Esophagus squamous epithelium (tissue), 5 donors: ENCODE measurements around the gene HMGCLL1. TPM values are rescaled to one million over a fixed set of nuclear protein-coding genes. Genes with fewer than 3 reads are reported as not detected.

ENCODE experiments used
- DNase-seq: peaks from one replicate; lab custom pipeline; 2025; lab: John Stamatoyannopoulos, UW
- H3K27ac ChIP-seq, 4 donors: fragments of 200-600 bp; sonication (generic); one replicate each; pipeline ENCODE4 v1.5.1; 2016 to 2019; ENCODE audit warnings: mild to moderate bottlenecking in 1 of 4
- H3K27me3 ChIP-seq, 4 donors: fragments of 200-600 bp; sonication (generic); 1 replicate in 3 of 4; 2 replicates in 1 of 4; pipeline versions ENCODE4 v1.5.1 to v1.6.0; 2017 to 2021; ENCODE audit warnings: antibody characterized with exemption in 1 of 4
- H3K36me3 ChIP-seq, 3 donors: fragments of 200-600 bp; sonication (generic); one replicate each; pipeline ENCODE4 v1.5.1; 2016 to 2019
- H3K4me1 ChIP-seq, 3 donors: fragments of 200-600 bp; sonication (generic); one replicate each; pipeline ENCODE4 v1.5.1; 2017 to 2019
- H3K4me3 ChIP-seq, 4 donors: fragments of 200-600 bp; sonication (generic); 1 replicate in 3 of 4; 2 replicates in 1 of 4; pipeline ENCODE4 v1.5.1; 2016 to 2019; ENCODE audit warnings: mild to moderate bottlenecking in 2 of 4, moderate library complexity in 1 of 4
- H3K9me3 ChIP-seq, 3 donors: fragments of 200-600 bp; sonication (generic); one replicate each; pipeline ENCODE4 v1.5.1; 2016 to 2019
- POLR2A ChIP-seq, 4 donors: fragments of 450-650 bp; IDR thresholded peaks; one replicate each; pipeline ENCODE4 v1.6.1; 2017; ENCODE audit warnings: antibody characterized with exemption in 4 of 4, mild to moderate bottlenecking in 4 of 4, moderate library complexity in 3 of 4
- WGBS, 2 donors: methylation state at CpG; one replicate each; pipeline ENCODE4 v1.1.5; 2018; 5-methylcytosine and 5-hydroxymethylcytosine counted together
- intact Hi-C: fragments of 100-400 bp; cut with DNase I; formaldehyde crosslinking; loops from one replicate; pipeline ENCODE4 v1.15.0; 2022
- total RNA-seq, 4 donors: library from RNA; depleted of rRNA; stranded (reverse); fragments of >200 nt; gene quantifications; one replicate each; pipeline ENCODE4 v1.1.0, GENCODE V29; 2016
- TF ChIP-seq, protein P1 (sequence below), 6 experiments: fragments of 450-650 bp in 4 of 6; fragments of 200-600 bp in 2 of 6; sonication (generic) in 2 of 6; IDR thresholded peaks; one replicate each; pipeline ENCODE4 v1.5.1; 2016 to 2019; ENCODE audit warnings: antibody characterized with exemption in 6 of 6, mild to moderate bottlenecking in 4 of 6, moderate library complexity in 4 of 6
- donor health status: DM: yes; HTN: yes; CAD: no.

Gene HMGCLL1
- total RNA-seq, 4 donors from 2014 or later = 0.47 to 0.76 (median 0.61) TPM; not detected in 1

DNA sequence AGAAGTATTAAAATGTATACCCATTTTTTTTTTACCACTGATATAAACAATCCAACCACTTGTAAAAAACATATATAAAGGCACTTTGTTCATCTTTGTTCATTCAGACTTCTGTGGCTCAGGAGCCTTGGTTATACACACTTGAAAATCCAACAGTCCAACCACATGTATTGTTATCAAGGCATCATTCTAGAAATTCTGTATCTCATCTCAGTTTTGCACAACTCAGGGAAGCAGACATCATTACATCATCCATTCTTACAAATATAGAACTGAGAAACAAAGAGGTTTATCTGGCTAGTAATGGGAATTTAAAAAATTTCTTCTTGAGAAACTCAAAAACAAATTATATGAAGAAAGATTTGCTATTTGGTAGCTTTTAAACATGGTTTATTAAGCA lies 88.1 kb downstream of the HMGCLL1 start:
- TF ChIP-seq, protein P1, sequence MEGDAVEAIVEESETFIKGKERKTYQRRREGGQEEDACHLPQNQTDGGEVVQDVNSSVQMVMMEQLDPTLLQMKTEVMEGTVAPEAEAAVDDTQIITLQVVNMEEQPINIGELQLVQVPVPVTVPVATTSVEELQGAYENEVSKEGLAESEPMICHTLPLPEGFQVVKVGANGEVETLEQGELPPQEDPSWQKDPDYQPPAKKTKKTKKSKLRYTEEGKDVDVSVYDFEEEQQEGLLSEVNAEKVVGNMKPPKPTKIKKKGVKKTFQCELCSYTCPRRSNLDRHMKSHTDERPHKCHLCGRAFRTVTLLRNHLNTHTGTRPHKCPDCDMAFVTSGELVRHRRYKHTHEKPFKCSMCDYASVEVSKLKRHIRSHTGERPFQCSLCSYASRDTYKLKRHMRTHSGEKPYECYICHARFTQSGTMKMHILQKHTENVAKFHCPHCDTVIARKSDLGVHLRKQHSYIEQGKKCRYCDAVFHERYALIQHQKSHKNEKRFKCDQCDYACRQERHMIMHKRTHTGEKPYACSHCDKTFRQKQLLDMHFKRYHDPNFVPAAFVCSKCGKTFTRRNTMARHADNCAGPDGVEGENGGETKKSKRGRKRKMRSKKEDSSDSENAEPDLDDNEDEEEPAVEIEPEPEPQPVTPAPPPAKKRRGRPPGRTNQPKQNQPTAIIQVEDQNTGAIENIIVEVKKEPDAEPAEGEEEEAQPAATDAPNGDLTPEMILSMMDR (IDR thresholded peaks at IDR 0.05) = no peak
- no peak for TF ChIP-seq POLR2A (IDR thresholded peaks at IDR 0.05)
- Histone ChIP-seq H3K4me1 (no peaks in the 10 kb centered on the region), H3K36me3 (no peaks in the 10 kb centered on the region), H3K27me3 (no peaks in the 10 kb centered on the region), H3K27ac (no peak overlapping the region), H3K4me3 (no peak overlapping the region), H3K9me3 (no peaks in the 10 kb centered on the region)
- no peak for DNase-seq
- intact Hi-C loops = no loop called here

DNA sequence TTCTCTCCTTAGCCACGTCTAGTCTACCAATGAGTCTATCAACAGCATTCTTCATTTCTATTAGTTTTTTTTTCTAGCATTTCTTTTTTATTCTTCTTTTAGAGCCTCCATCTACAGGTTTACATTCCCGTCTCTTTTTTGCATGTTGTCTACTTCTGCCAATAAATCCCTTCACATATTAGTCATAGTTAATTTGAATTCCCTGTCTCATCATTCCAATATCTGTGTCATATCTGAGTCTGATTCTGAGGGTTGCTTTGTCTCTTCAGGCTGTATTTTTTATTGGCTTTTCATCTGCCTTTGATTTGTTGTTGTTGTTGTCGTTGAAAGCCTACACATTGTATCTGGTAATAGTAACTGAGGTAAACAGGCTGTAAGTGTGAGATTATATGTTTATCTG lies 104.6 kb downstream of the HMGCLL1 start:
- TF ChIP-seq POLR2A (IDR thresholded peaks at IDR 0.05) = no peak
- TF ChIP-seq, protein P1 (IDR thresholded peaks at IDR 0.05) = no peak
- DNase-seq = no peak
- intact Hi-C loops = no loop called here

DNA sequence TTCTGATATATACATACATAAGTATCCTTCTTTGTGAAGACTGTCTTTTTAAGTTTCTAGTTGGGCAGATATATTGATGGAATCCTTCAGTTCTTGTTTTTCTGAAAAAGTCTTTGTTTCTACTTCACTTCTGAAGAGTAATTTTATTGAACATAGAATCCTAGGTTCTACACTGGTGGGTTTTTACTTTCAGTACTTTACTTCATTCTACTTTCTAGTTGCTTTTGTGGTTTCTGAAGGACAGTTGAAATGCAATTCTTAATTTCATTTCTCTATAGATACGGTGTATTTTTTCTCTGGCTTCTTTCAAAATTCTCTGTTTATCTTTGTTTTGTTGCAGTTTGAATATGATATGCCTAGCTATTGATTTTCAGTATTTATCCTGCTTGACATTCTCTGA lies 105.3 kb downstream of the HMGCLL1 start:
- no peak for DNase-seq
- 89 to 93% methylated on average over 1 of the region's 1 CpG for WGBS, 2 donors
- no peaks in the 10 kb centered on the region for H3K27me3 ChIP-seq
- no peak overlapping the region for H3K27ac ChIP-seq
- TF ChIP-seq POLR2A (IDR thresholded peaks at IDR 0.05) = no peak
- TF ChIP-seq, protein P1 (IDR thresholded peaks at IDR 0.05) = no peak
- no peaks in the 10 kb centered on the region for H3K9me3 ChIP-seq
- H3K36me3 ChIP-seq = no peaks in the 10 kb centered on the region
- intact Hi-C loops = no loop called here
- H3K4me3 ChIP-seq = no peak overlapping the region
- no peaks in the 10 kb centered on the region for H3K4me1 ChIP-seq

More for the DNA sequence above, 104.6 kb downstream of the HMGCLL1 start:
- H3K36me3 ChIP-seq = no peaks in the 10 kb centered on the region
- H3K4me3 ChIP-seq = no peak overlapping the region
- no peak overlapping the region for H3K27ac ChIP-seq
- no peaks in the 10 kb centered on the region for H3K9me3 ChIP-seq
- H3K27me3 ChIP-seq = no peaks in the 10 kb centered on the region
- no peaks in the 10 kb centered on the region for H3K4me1 ChIP-seq
- WGBS, 2 donors = 68 to 81% methylated on average over 3 of the region's 3 CpGs

DNA sequence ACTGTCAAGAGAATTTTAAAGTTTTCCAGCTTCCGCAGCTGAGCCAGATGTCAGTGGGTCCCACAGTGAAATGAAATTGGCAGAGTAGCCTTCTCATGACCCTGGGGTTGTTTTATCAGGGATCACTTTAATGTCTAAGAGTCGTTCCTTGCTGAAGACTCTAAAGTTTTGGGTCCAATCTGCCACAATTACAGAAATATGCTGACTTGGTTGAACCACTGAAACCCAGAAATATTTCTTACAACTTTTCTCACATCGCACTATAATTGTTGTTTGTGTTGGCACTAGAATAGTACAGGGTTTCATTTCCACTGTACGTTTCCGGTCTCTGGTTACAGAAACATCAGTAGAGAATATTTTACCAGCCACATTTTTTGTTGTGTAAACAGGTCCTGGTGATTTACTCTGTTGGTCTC lies 109.0 kb downstream of the HMGCLL1 start:
- no peak overlapping the region for H3K27ac ChIP-seq
- intact Hi-C loops = no loop called here
- H3K27me3 ChIP-seq = no peaks in the 10 kb centered on the region
- DNase-seq = no peak
- H3K4me3 ChIP-seq = no peak overlapping the region
- no peak for TF ChIP-seq POLR2A (IDR thresholded peaks at IDR 0.05)
- TF ChIP-seq, protein P1 (IDR thresholded peaks at IDR 0.05) = no peak
- H3K9me3 ChIP-seq = no peaks in the 10 kb centered on the region
- H3K4me1 ChIP-seq = no peaks in the 10 kb centered on the region
- no peaks in the 10 kb centered on the region for H3K36me3 ChIP-seq
- 59 to 66% methylated on average over 5 of the region's 5 CpGs for WGBS, 2 donors

DNA sequence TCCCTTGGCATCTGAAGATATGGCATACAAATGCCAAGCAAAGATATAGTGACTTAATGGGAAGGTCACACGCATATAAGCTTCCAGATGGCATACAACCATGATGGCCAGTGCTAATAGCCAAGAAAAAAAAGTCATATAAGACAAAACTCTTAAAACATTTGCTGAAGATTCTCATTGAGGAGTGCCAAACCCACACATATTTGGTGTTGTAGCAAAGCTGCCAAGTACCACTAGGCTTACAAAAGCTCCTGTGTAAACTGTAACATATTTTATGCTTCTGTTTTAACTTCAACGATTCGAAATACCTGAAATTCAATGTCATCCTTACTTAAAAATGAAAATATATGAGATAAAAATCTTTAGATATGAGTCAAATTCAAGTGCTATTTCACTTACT lies 123.0 kb downstream of the HMGCLL1 start:
- TF ChIP-seq POLR2A (IDR thresholded peaks at IDR 0.05) = no peak
- TF ChIP-seq, protein P1 (IDR thresholded peaks at IDR 0.05) = no peak
- intact Hi-C loops = no loop called here
- H3K36me3 ChIP-seq = no peaks in the 10 kb centered on the region
- 57 to 75% methylated on average over 3 of the region's 3 CpGs for WGBS, 2 donors
- H3K9me3 ChIP-seq = no peaks in the 10 kb centered on the region
- DNase-seq = no peak
- no peaks in the 10 kb centered on the region for H3K4me1 ChIP-seq
- no peak overlapping the region for H3K27ac ChIP-seq
- H3K4me3 ChIP-seq = no peak overlapping the region
- no peaks in the 10 kb centered on the region for H3K27me3 ChIP-seq
